ENCODE measurements around the gene NRP2. TPM values are rescaled to one million over a fixed set of nuclear protein-coding genes. Genes with fewer than 3 reads are reported as not detected.

Gene NRP2
- total RNA-seq, 2 experiments from 2014 or later: 0.63 to 1.6 TPM

DNA sequence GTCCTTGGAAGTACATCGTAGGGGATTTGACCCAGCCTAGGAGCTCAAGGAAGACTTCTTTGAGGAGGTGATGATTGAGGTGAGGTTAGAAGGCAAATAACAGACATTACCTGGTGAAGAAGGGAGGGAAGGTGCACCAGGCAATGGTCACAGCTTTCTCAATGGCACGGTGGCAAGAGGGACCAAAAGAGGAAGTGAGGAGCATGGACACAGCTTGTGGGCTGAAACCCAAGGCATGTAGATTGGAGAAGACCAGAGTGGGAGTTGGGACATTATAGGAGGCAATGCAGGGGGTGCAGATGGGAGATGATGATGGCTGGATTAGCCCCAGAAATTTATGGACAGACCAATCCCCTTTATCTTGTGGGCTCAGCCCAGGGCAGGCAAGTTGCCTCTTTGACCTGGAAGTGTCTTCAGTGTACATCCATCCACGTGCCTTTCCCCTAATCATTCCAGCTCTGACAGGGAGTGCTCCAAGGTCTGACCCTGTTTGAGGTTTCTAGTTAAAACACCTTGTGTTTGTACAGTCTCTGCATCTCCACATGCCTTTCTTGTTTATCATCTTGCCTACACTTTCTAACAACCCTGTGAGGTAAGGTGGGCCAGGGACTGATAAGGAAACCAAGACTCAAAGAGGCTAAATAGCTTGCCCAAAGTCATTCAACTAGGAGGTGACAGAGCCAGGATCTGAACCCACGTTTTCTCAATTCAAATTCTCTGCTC lies 59.1 kb downstream of the NRP2 start:
- H3K4me3 Mint-ChIP-seq: no peak overlapping the region
- no peaks in the 10 kb centered on the region for H3K36me3 Mint-ChIP-seq (ENCODE audit: low read depth)
- TF ChIP-seq, protein P1, sequence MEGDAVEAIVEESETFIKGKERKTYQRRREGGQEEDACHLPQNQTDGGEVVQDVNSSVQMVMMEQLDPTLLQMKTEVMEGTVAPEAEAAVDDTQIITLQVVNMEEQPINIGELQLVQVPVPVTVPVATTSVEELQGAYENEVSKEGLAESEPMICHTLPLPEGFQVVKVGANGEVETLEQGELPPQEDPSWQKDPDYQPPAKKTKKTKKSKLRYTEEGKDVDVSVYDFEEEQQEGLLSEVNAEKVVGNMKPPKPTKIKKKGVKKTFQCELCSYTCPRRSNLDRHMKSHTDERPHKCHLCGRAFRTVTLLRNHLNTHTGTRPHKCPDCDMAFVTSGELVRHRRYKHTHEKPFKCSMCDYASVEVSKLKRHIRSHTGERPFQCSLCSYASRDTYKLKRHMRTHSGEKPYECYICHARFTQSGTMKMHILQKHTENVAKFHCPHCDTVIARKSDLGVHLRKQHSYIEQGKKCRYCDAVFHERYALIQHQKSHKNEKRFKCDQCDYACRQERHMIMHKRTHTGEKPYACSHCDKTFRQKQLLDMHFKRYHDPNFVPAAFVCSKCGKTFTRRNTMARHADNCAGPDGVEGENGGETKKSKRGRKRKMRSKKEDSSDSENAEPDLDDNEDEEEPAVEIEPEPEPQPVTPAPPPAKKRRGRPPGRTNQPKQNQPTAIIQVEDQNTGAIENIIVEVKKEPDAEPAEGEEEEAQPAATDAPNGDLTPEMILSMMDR (IDR thresholded peaks at IDR 0.05): no peak
- ChIA-PET CTCF (interaction anchor here (1.5 kb wide), 1 partner anchor 62 kb away, joined by 3 read pairs; no protein-coding TSS in a partner anchor), POLR2A (interaction anchor here (0.6 kb wide), 1 partner anchor 203 kb away, joined by 3 read pairs; no protein-coding TSS in a partner anchor)
- intact Hi-C loops (cut with micrococcal nuclease): no loop called here
- DNase-seq: no peak
- ATAC-seq: no peak
- no peak overlapping the region for H3K27ac Mint-ChIP-seq
- no peaks in the 10 kb centered on the region for H3K4me1 Mint-ChIP-seq (ENCODE audit: low read depth)
- H3K27me3 Mint-ChIP-seq: peaks cover 6% of the 10 kb centered on the region
- no peaks in the 10 kb centered on the region for H3K9me3 Mint-ChIP-seq

DNA sequence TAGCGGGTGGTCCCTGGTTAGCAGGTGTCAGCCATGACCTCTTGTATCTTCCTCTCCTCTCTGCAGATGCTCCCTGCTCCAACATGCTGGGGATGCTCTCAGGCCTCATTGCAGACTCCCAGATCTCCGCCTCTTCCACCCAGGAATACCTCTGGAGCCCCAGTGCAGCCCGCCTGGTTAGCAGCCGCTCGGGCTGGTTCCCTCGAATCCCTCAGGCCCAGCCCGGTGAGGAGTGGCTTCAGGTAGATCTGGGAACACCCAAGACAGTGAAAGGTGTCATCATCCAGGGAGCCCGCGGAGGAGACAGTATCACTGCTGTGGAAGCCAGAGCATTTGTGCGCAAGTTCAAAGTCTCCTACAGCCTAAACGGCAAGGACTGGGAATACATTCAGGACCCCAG lies 60.8 kb downstream of the NRP2 start:
- peaks cover 6% of the 10 kb centered on the region for H3K27me3 Mint-ChIP-seq
- intact Hi-C loops (cut with micrococcal nuclease): no loop called here
- DNase-seq: no peak

DNA sequence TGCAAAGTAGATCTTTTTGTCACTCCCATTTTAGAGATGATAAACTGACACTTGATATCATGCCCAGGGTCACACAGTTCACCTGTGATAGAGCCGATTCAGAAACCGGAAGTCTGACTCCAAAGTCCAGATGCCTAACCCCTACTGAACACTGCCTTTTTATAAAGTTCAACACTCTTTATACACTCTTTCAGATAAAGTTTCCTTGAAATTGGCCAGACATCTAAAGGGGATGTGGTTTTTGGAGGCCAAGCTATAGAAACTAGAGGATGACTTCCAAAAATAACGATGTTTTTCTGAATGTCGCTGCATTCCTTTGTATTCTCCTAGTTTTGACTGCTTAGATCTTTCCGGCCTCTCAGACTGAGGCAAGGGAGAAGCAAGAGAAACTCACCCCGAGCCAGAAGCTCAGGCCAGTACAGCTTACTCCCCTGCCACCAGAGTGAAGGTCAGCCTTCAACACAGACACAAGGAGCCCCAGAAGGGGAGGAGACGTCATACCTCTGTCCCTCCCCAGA lies 61.8 kb downstream of the NRP2 start:
- Mint-ChIP-seq H3K27me3 (peaks cover 6% of the 10 kb centered on the region), H3K4me1 (ENCODE audit: low read depth) (no peaks in the 10 kb centered on the region), H3K36me3 (ENCODE audit: low read depth) (no peaks in the 10 kb centered on the region), H3K27ac (no peak overlapping the region), H3K4me3 (no peak overlapping the region), H3K9me3 (no peaks in the 10 kb centered on the region)
- intact Hi-C loops (cut with micrococcal nuclease): no loop called here
- ChIA-PET POLR2A (no interaction called here), CTCF (no interaction called here)
- DNase-seq (no peak), ATAC-seq (no peak)
- TF ChIP-seq, protein P1 (IDR thresholded peaks at IDR 0.05): no peak

More for the DNA sequence above, 60.8 kb downstream of the NRP2 start:
- no peaks in the 10 kb centered on the region for H3K4me1 Mint-ChIP-seq (ENCODE audit: low read depth)
- ATAC-seq: no peak
- POLR2A ChIA-PET: no interaction called here
- no peaks in the 10 kb centered on the region for H3K36me3 Mint-ChIP-seq (ENCODE audit: low read depth)
- TF ChIP-seq, protein P1 (IDR thresholded peaks at IDR 0.05): no peak
- no peak overlapping the region for H3K4me3 Mint-ChIP-seq
- H3K27ac Mint-ChIP-seq: no peak overlapping the region
- CTCF ChIA-PET: no interaction called here
- no peaks in the 10 kb centered on the region for H3K9me3 Mint-ChIP-seq

DNA sequence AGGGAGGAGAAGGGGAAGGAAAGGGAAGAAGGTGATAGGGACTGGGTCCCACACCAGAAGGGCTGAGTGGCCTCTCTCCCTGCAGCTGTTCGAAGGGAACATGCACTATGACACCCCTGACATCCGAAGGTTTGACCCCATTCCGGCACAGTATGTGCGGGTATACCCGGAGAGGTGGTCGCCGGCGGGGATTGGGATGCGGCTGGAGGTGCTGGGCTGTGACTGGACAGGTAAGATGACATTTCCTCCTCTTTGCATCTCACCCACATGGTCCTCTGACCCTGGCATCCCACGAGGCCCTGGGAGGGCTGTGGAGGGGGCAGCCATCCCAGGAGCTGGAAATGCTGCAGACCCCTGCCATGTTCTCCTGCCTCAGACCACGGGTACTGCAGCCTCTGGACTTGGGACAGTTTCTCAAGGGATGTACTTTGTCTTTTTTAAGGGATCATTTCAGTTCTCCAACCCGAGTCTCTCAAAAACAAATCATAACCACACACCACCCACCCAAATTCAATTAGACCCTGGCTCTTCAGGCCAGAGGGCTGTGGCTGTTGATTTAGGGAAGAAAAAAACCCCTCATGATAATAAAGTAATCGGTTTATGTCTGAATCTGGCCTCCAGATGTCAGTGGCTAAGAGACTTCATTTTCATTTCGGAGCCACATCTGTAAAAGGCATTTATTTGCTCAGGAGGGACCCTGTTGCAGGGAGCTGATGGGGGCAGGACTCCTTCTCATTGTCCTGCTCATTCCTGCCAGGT lies 63.5 kb downstream of the NRP2 start:
- CTCF ChIA-PET: no interaction called here
- TF ChIP-seq, protein P1 (IDR thresholded peaks at IDR 0.05): no peak

GRCh38 chr2:205746420-205746785 lies 64.1 kb downstream of the NRP2 start:
- CTCF ChIA-PET: no interaction called here
- intact Hi-C loops (cut with micrococcal nuclease): no loop called here

More for the DNA sequence above, 63.5 kb downstream of the NRP2 start:
- no peak for DNase-seq
- Mint-ChIP-seq H3K9me3 (no peaks in the 10 kb centered on the region), H3K27ac (no peak overlapping the region), H3K36me3 (ENCODE audit: low read depth) (no peaks in the 10 kb centered on the region), H3K27me3 (peaks cover 7% of the 10 kb centered on the region), H3K4me3 (no peak overlapping the region), H3K4me1 (ENCODE audit: low read depth) (no peaks in the 10 kb centered on the region)
- POLR2A ChIA-PET: no interaction called here
- ATAC-seq: no peak
- intact Hi-C loops (cut with micrococcal nuclease): no loop called here

More at GRCh38 chr2:205746420-205746785, 64.1 kb downstream of the NRP2 start:
- H3K36me3 Mint-ChIP-seq (ENCODE audit: low read depth): no peaks in the 10 kb centered on the region
- H3K27ac Mint-ChIP-seq: no peak overlapping the region
- H3K9me3 Mint-ChIP-seq: no peaks in the 10 kb centered on the region
- H3K27me3 Mint-ChIP-seq: peaks cover 6% of the 10 kb centered on the region
- TF ChIP-seq, protein P1 (IDR thresholded peaks at IDR 0.05): no peak
- DNase-seq (no peak), ATAC-seq (no peak)
- H3K4me1 Mint-ChIP-seq (ENCODE audit: low read depth): no peaks in the 10 kb centered on the region
- POLR2A ChIA-PET: no interaction called here
- no peak overlapping the region for H3K4me3 Mint-ChIP-seq
